ENCODE data around the gene PLEKHJ1. TPM values are rescaled to one million over a fixed set of nuclear protein-coding genes. Genes with fewer than 3 reads are reported as not detected.

The PLEKHJ1 gene
- total and polyA plus RNA-seq, 2 of the 13 experiments (the other 11 are each of a cell fraction or from before 2014, with no cell fraction given) = 70.5 to 130 TPM

DNA sequence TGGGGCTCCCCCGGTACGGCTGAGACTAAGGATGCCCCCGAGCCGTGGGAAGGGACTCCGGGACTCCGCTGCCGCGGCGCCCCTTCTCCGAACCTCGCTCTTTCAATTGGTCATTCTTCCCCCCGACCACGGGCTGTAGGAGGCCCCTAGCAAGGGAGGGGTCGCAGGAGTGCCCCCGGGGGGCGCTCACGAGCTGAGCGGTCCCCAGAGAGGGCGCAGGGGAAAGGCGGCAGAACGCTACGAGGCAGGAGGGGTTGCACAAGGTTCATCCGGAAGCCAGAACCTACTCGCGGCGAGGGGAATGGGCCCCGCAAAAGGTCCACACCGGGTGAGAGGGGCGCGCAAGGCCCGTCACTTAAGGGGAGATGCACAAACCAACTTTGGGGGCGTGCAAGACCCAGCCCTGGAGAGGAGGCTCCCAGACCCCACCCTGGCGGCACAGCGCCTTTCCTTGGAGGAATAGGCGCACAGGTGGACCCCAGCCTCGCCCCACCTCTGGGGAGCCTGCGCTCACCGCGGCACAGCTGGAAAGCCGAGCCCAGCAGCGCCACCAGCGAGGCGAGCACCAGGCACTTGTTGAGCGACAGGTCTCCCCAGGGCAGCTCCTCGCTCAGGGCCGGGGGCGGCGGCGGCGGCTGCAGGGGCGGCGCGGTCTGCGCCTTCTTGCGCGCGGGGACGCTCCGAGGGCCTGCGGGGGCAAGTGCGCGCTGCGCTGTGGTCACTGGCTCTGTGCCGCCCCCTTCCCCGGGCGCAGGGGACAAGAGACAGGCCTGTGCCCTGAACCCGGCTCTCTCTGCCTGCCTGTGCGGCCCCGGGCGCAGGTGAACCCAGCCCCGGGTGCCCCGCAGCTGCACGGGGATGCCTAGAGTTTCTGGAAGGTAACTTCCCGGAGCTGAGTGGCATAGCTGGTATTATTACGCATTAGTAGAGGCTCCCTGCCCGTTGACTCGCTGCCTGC lies 17.3 kb upstream of the PLEKHJ1 start (continued):
- TF ChIP-seq, protein P1, sequence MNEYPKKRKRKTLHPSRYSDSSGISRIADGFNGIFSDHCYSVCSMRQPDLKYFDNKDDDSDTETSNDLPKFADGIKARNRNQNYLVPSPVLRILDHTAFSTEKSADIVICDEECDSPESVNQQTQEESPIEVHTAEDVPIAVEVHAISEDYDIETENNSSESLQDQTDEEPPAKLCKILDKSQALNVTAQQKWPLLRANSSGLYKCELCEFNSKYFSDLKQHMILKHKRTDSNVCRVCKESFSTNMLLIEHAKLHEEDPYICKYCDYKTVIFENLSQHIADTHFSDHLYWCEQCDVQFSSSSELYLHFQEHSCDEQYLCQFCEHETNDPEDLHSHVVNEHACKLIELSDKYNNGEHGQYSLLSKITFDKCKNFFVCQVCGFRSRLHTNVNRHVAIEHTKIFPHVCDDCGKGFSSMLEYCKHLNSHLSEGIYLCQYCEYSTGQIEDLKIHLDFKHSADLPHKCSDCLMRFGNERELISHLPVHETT (CRISPR knock-in tag; conservative IDR thresholded peaks at IDR 0.05) = no peak
- TF ChIP-seq SNAI1 (CRISPR knock-in tag; IDR thresholded peaks at IDR 0.05; ENCODE audit: borderline replicate concordance) (peak; percentile 47; the same call in 1 of the 2 replicates), ZFP90 (CRISPR knock-in tag; IDR thresholded peaks at IDR 0.05; ENCODE audit: borderline replicate concordance) (peak; percentile 91), ZFP36L1 (CRISPR knock-in tag; IDR thresholded peaks at IDR 0.05) (peak; percentile 64; the same call in 1 of the 2 replicates), JARID2 (CRISPR knock-in tag; IDR thresholded peaks at IDR 0.05; ENCODE audit: insufficient replicate concordance) (no peak), HNRNPLL (IDR thresholded peaks at IDR 0.05; ENCODE audit: low read depth, low read length, poor library complexity, severe bottlenecking) (peak; percentile 62), FOXC1 (CRISPR knock-in tag; IDR thresholded peaks at IDR 0.05; ENCODE audit: borderline replicate concordance) (0 out of 2 replicates have a peak, but pooled peaks have one; percentile 2)
- TF ChIP-seq, protein P2, sequence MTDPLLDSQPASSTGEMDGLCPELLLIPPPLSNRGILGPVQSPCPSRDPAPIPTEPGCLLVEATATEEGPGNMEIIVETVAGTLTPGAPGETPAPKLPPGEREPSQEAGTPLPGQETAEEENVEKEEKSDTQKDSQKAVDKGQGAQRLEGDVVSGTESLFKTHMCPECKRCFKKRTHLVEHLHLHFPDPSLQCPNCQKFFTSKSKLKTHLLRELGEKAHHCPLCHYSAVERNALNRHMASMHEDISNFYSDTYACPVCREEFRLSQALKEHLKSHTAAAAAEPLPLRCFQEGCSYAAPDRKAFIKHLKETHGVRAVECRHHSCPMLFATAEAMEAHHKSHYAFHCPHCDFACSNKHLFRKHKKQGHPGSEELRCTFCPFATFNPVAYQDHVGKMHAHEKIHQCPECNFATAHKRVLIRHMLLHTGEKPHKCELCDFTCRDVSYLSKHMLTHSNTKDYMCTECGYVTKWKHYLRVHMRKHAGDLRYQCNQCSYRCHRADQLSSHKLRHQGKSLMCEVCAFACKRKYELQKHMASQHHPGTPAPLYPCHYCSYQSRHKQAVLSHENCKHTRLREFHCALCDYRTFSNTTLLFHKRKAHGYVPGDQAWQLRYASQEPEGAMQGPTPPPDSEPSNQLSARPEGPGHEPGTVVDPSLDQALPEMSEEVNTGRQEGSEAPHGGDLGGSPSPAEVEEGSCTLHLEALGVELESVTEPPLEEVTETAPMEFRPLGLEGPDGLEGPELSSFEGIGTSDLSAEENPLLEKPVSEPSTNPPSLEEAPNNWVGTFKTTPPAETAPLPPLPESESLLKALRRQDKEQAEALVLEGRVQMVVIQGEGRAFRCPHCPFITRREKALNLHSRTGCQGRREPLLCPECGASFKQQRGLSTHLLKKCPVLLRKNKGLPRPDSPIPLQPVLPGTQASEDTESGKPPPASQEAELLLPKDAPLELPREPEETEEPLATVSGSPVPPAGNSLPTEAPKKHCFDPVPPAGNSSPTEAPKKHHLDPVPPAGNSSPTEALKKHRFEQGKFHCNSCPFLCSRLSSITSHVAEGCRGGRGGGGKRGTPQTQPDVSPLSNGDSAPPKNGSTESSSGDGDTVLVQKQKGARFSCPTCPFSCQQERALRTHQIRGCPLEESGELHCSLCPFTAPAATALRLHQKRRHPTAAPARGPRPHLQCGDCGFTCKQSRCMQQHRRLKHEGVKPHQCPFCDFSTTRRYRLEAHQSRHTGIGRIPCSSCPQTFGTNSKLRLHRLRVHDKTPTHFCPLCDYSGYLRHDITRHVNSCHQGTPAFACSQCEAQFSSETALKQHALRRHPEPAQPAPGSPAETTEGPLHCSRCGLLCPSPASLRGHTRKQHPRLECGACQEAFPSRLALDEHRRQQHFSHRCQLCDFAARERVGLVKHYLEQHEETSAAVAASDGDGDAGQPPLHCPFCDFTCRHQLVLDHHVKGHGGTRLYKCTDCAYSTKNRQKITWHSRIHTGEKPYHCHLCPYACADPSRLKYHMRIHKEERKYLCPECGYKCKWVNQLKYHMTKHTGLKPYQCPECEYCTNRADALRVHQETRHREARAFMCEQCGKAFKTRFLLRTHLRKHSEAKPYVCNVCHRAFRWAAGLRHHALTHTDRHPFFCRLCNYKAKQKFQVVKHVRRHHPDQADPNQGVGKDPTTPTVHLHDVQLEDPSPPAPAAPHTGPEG (CRISPR knock-in tag; IDR thresholded peaks at IDR 0.05) = 0 out of 2 replicates have a peak, but pooled peaks have one; percentile 25
- TF ChIP-seq, protein P3, sequence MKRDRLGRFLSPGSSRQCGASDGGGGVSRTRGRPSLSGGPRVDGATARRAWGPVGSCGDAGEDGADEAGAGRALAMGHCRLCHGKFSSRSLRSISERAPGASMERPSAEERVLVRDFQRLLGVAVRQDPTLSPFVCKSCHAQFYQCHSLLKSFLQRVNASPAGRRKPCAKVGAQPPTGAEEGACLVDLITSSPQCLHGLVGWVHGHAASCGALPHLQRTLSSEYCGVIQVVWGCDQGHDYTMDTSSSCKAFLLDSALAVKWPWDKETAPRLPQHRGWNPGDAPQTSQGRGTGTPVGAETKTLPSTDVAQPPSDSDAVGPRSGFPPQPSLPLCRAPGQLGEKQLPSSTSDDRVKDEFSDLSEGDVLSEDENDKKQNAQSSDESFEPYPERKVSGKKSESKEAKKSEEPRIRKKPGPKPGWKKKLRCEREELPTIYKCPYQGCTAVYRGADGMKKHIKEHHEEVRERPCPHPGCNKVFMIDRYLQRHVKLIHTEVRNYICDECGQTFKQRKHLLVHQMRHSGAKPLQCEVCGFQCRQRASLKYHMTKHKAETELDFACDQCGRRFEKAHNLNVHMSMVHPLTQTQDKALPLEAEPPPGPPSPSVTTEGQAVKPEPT (CRISPR knock-in tag; IDR thresholded peaks at IDR 0.05; ENCODE audit: low read depth) = no peak; the same call in 1 of the 2 replicates
- TF ChIP-seq, protein P4, sequence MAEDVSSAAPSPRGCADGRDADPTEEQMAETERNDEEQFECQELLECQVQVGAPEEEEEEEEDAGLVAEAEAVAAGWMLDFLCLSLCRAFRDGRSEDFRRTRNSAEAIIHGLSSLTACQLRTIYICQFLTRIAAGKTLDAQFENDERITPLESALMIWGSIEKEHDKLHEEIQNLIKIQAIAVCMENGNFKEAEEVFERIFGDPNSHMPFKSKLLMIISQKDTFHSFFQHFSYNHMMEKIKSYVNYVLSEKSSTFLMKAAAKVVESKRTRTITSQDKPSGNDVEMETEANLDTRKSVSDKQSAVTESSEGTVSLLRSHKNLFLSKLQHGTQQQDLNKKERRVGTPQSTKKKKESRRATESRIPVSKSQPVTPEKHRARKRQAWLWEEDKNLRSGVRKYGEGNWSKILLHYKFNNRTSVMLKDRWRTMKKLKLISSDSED (CRISPR knock-in tag; IDR thresholded peaks at IDR 0.05) = no peak; the same call in 1 of the 2 replicates
- TF ChIP-seq, protein P5, sequence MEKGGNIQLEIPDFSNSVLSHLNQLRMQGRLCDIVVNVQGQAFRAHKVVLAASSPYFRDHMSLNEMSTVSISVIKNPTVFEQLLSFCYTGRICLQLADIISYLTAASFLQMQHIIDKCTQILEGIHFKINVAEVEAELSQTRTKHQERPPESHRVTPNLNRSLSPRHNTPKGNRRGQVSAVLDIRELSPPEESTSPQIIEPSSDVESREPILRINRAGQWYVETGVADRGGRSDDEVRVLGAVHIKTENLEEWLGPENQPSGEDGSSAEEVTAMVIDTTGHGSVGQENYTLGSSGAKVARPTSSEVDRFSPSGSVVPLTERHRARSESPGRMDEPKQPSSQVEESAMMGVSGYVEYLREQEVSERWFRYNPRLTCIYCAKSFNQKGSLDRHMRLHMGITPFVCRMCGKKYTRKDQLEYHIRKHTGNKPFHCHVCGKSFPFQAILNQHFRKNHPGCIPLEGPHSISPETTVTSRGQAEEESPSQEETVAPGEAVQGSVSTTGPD (CRISPR knock-in tag; IDR thresholded peaks at IDR 0.05) = no peak
- TF ChIP-seq, protein P6, sequence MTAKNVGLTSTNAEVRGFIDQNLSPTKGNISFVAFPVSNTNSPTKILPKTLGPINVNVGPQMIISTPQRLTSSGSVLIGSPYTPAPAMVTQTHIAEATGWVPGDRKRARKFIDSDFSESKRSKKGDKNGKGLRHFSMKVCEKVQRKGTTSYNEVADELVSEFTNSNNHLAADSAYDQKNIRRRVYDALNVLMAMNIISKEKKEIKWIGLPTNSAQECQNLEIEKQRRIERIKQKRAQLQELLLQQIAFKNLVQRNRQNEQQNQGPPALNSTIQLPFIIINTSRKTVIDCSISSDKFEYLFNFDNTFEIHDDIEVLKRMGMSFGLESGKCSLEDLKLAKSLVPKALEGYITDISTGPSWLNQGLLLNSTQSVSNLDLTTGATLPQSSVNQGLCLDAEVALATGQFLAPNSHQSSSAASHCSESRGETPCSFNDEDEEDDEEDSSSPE (CRISPR knock-in tag; IDR thresholded peaks at IDR 0.05) = peak; percentile 65; the same call in 1 of the 2 replicates
